D721Med (cell line): ENCODE results near the gene LMBRD1.

Experiments
- DNase-seq: peaks from one replicate; pipeline ENCODE4 v3.0.0; 2011; ENCODE audit warnings: low spot score; ENCODE audit not compliant: insufficient read length
- FAIRE-seq: peaks from 2 replicates; lab custom pipeline; 2011; peaks lifted over from hg19 to GRCh38; lab: Jason Lieb, UNC
- TF ChIP-seq, protein P1 (sequence below): IDR thresholded peaks from 2 replicates; pipeline ENCODE4 v1.5.1; 2012; ENCODE audit warnings: mild to moderate bottlenecking, control low read depth; ENCODE audit not compliant: insufficient read depth; ENCODE audit errors: missing control alignments

The LMBRD1 gene

GRCh38 chr6:69774740-69775584 lies 21.8 kb downstream of the LMBRD1 start:
- TF ChIP-seq, protein P1, sequence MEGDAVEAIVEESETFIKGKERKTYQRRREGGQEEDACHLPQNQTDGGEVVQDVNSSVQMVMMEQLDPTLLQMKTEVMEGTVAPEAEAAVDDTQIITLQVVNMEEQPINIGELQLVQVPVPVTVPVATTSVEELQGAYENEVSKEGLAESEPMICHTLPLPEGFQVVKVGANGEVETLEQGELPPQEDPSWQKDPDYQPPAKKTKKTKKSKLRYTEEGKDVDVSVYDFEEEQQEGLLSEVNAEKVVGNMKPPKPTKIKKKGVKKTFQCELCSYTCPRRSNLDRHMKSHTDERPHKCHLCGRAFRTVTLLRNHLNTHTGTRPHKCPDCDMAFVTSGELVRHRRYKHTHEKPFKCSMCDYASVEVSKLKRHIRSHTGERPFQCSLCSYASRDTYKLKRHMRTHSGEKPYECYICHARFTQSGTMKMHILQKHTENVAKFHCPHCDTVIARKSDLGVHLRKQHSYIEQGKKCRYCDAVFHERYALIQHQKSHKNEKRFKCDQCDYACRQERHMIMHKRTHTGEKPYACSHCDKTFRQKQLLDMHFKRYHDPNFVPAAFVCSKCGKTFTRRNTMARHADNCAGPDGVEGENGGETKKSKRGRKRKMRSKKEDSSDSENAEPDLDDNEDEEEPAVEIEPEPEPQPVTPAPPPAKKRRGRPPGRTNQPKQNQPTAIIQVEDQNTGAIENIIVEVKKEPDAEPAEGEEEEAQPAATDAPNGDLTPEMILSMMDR: no peak
- no peak for DNase-seq
- FAIRE-seq: no peak

GRCh38 chr6:69771158-69771906 lies 25.5 kb downstream of the LMBRD1 start:
- DNase-seq: no peak
- FAIRE-seq: no peak
- TF ChIP-seq, protein P1: no peak

GRCh38 chr6:69768664-69769063 lies 28.1 kb downstream of the LMBRD1 start:
- DNase-seq (no peak), FAIRE-seq (no peak)
- TF ChIP-seq, protein P1: no peak

DNA sequence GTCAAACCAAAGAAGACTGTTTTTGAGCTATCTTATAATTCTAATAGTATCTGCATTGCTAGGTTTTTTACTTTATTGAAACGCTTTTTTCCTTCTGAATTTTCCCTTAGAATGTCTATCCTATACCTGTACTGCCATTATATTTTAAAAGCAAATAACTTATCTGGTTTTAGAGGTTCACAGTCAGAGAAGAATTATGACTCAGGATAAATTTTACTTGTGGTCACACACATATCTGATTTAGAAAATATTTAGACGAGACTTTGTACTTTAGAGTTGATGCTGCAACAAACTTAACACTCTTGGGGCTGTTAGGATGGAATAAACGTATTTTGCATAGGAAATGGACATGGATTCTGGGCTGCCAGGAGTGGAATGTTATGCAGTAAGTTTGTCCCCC lies 33.0 kb downstream of the LMBRD1 start:
- TF ChIP-seq, protein P1: no peak
- no peak for FAIRE-seq
- DNase-seq: no peak

DNA sequence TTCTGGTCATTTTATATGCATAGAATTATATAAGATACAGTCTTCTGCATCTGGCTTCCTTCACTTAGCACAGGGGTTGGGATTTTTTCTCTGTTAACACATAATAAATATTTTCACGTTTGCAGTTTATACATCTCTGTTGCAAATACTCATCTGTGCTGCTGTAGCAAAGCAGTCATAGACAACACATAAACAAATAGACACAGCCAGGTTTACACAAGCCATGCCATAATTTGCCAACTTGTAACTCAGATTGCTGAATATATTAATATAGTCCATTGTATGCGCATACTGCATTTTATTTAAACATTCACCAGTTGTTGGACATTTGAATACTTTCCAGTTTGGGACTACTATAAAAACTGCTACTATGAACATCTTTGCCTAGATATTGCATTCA lies 35.0 kb downstream of the LMBRD1 start:
- DNase-seq (no peak), FAIRE-seq (no peak)
- TF ChIP-seq, protein P1: no peak

GRCh38 chr6:69758214-69758613 lies 38.6 kb downstream of the LMBRD1 start:
- FAIRE-seq (no peak), DNase-seq (no peak)
- TF ChIP-seq, protein P1: no peak
